Kidney (tissue), 14 donors: Measurements from ENCODE around the gene CXCL12. TPM values are rescaled to one million over a fixed set of nuclear protein-coding genes. Genes with fewer than 3 reads are reported as not detected.
A peak's percentile ranks its signal among the peaks of the same experiment; 100 is the strongest.

Experiments used
- DNase-seq, 5 donors: peaks; one replicate each; pipeline ENCODE4 v3.0.0-alpha.2; 2013 to 2020
- FAIRE-seq: peaks from 2 replicates; lab custom pipeline; 2012; peaks lifted over from hg19 to GRCh38; lab: Jason Lieb, UNC
- H3K27ac ChIP-seq, 2 donors: one replicate each; pipeline ENCODE4 v1.7.0; 2013; ENCODE audit warnings: low read depth in 2 of 2, low read length in 2 of 2, inconsistent platforms in 1 of 2
- H3K27me3 ChIP-seq: one replicate; pipeline ENCODE4 v1.7.1; 2013; ENCODE audit warnings: low read length, inconsistent platforms; ENCODE audit not compliant: control insufficient read depth, insufficient read depth
- H3K36me3 ChIP-seq, 3 donors: one replicate each; pipeline versions ENCODE4 v1.7.0 to v1.7.1; 2013; ENCODE audit warnings: low read length in 3 of 3, control low read depth in 1 of 3, inconsistent platforms in 1 of 3; ENCODE audit not compliant: insufficient read depth in 3 of 3, control insufficient read depth in 2 of 3
- H3K4me1 ChIP-seq, 3 donors: one replicate each; pipeline versions ENCODE4 v1.7.0 to v1.7.1; 2013; ENCODE audit warnings: low read length in 3 of 3, inconsistent platforms in 1 of 3, low read depth in 1 of 3; ENCODE audit not compliant: control insufficient read depth in 2 of 3, insufficient read depth in 2 of 3
- H3K4me3 ChIP-seq, 3 donors: one replicate each; pipeline versions ENCODE4 v1.7.0 to v1.8.1; 2013; ENCODE audit warnings: low read length in 3 of 3, control low read depth in 1 of 3, inconsistent platforms in 1 of 3
- H3K9ac ChIP-seq, 3 donors: one replicate each; pipeline versions ENCODE4 v1.7.0 to v1.7.1; 2013; ENCODE audit warnings: low read length in 3 of 3, control low read depth in 1 of 3, inconsistent platforms in 1 of 3
- H3K9me3 ChIP-seq, 3 donors: one replicate each; pipeline versions ENCODE4 v1.7.0 to v1.7.1; 2013; ENCODE audit warnings: low read length in 3 of 3, control low read depth in 1 of 3, inconsistent platforms in 1 of 3; ENCODE audit not compliant: control insufficient read depth in 2 of 3, insufficient read depth in 1 of 3
- intact Hi-C: fragments of 100-400 bp; cut with DNase I; formaldehyde crosslinking; loops from one replicate; pipeline ENCODE4 v1.11.1; 2022
- polyA plus RNA-seq: library from polyadenylated mRNA; stranded (reverse); fragments of 350-450 nt; fragmentation: Illumina TruSeq; extraction: RNeasy Lipid Tissue Mini Kit (QIAGEN cat#74804); gene quantifications from one replicate; pipeline ENCODE4 v1.2.3, GENCODE V29; 2014; ENCODE audit warnings: low read depth, low replicate concordance; ENCODE audit not compliant: insufficient read depth
- total RNA-seq: library from RNA; stranded (reverse); fragmentation: NEBNext Ultra II Directional; extraction: Animal tissue kit (Norgen Biotek cat#: 25700); gene quantifications from one replicate; pipeline ENCODE4 v1.2.1, GENCODE V29; 2021
- TF ChIP-seq, protein P1 (sequence below): IDR thresholded peaks from 3 replicates; pipeline ENCODE4 v1.5.1; 2012; ENCODE audit warnings: mild to moderate bottlenecking, moderate library complexity, borderline replicate concordance; ENCODE audit not compliant: insufficient read depth; ENCODE audit errors: extremely low read depth
- donor health status: control.
- donor health status: control.
- donor health status: control.
- donor health status: control.
- donor health status: control.
- donor health status: DM: yes; HTN: yes; CAD: no.
- donor health status: Normal renal cell carcinoma (clear cell type).

Gene CXCL12
- total and polyA plus RNA-seq, 2 donors from 2014 or later: 99.5 to 111 TPM

DNA sequence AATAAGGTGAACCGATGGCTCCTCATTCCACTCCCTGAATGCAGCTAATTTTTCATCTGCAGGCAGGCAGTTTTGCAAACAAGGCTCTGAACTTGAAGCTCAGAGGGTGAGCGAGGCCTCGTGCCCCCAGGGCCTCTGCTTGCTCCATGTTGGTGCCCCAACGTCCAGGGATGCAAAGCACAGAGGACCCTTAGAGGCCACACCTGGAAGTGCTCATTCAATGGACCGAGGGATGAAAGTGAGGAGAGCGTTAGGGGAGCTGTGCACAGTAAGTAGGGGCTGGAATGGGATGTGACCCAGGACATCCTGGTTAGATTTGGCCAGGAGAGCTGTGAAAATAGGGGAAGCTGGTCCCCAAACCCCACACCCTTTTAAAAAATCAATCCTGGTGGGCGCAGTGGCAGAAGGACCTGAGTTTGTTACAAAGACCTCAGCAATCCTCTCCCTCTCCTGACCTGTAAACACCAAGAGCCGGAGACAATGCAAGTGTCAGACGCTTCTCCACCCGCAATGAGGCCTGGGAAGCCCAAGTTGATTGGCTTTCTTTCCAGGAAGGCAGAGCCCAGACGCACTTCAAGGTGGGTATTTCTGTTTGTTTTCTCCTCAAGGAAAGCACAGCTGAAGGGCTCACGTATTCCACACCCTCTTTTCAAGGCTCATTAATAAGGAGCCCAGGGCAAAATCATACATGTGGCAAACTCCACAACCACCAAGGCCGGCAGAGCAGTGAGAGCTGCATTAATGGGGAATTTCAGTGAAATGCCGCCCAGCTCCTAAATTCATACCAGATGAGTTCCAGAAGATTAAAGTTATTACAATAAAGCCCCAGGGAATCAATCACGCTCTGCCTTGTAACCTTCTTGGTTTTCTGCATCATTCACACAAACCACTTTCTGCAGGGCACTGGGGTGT is 14.1 kb upstream of the CXCL12 start:
- no peaks in the 10 kb centered on the region for H3K27me3 ChIP-seq
- intact Hi-C loops: no loop called here
- H3K9ac ChIP-seq: no peak overlapping the region
- FAIRE-seq: no peak
- TF ChIP-seq, protein P1, sequence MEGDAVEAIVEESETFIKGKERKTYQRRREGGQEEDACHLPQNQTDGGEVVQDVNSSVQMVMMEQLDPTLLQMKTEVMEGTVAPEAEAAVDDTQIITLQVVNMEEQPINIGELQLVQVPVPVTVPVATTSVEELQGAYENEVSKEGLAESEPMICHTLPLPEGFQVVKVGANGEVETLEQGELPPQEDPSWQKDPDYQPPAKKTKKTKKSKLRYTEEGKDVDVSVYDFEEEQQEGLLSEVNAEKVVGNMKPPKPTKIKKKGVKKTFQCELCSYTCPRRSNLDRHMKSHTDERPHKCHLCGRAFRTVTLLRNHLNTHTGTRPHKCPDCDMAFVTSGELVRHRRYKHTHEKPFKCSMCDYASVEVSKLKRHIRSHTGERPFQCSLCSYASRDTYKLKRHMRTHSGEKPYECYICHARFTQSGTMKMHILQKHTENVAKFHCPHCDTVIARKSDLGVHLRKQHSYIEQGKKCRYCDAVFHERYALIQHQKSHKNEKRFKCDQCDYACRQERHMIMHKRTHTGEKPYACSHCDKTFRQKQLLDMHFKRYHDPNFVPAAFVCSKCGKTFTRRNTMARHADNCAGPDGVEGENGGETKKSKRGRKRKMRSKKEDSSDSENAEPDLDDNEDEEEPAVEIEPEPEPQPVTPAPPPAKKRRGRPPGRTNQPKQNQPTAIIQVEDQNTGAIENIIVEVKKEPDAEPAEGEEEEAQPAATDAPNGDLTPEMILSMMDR: no peak
- peak in 4 of 5 donors; percentile 48 to 72 (median 62) for DNase-seq
- H3K4me3 ChIP-seq: no peak overlapping the region
- H3K36me3 ChIP-seq: no peaks in the 10 kb centered on the region
- no peaks in the 10 kb centered on the region for H3K9me3 ChIP-seq
- no peaks in the 10 kb centered on the region for H3K4me1 ChIP-seq
- H3K27ac ChIP-seq: no peak overlapping the region

DNA sequence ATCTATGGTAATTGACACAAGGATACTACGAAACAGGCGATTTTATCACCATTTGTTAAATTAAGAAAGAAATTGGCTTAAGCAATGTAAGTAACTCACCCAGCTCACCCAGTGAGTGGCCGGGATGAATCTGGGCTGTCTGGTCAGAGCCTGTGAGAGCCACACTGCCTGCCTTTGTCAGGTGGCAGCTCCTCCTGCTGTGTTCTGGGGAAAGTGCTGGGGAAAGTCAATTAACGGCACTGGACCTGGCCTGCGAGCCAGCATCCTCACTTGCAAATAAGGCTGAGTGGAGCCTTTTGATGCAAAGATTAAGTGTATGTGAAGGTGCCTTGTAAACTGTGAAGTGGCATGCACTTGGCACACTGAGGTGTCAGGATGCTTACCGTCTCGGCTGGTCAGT is 13.4 kb upstream of the CXCL12 start:
- Histone ChIP-seq H3K9ac (no peak overlapping the region), H3K4me3 (no peak overlapping the region), H3K27ac (no peak overlapping the region), H3K36me3 (no peaks in the 10 kb centered on the region), H3K9me3 (no peaks in the 10 kb centered on the region), H3K27me3 (no peaks in the 10 kb centered on the region), H3K4me1 (peaks cover 0 to 5% (median 0%) of the 10 kb centered on the region in 3 donors)
- DNase-seq (peak in 1 of 5 donors; percentile 25), FAIRE-seq (no peak)
- intact Hi-C loops: no loop called here
- TF ChIP-seq, protein P1: no peak

DNA sequence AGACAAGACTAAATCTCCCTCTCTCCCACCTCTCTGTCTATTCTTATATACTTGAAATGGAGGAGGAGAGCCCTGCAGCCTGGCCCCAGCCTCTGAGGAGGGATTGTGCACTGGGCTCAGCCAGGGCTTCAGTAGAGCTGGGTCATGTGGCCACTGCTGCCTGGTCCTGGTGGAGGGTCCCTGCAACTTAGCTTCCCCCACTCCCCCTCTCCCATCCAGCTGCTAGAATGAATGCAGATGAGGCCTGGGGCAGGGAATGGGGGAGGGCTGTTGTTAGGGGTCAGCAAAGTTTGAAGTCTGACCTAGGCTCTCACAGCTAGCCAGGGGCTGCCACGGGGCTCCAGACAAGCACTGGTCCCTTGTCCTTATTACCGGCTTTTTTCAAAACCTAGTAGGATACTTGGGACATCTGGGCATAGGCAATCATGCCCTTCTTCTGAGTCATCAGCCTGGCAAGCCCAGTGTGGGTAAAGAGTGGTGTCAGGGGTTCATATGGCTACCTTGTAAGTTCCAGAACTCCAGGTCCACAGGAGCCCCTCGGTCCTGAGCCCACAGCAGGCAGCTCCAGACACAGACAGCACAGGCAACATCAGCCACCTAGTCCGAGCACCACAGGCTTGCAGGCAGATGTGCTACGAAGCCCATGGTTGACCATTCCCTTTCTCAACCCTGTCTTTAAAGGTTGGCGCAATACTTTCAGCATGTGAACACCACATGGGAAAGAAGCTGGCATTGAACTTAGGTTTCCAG is 12.8 kb upstream of the CXCL12 start:
- Histone ChIP-seq H3K9me3 (no peaks in the 10 kb centered on the region), H3K4me3 (no peak overlapping the region), H3K4me1 (peaks cover 0 to 5% (median 0%) of the 10 kb centered on the region in 3 donors), H3K27me3 (no peaks in the 10 kb centered on the region), H3K36me3 (no peaks in the 10 kb centered on the region), H3K9ac (no peak overlapping the region), H3K27ac (no peak overlapping the region)
- intact Hi-C loops: no loop called here
- TF ChIP-seq, protein P1: no peak
- FAIRE-seq: no peak
- peak in 1 of 5 donors; percentile 38 for DNase-seq
